ENCODE data around the gene JCAD.

DNA sequence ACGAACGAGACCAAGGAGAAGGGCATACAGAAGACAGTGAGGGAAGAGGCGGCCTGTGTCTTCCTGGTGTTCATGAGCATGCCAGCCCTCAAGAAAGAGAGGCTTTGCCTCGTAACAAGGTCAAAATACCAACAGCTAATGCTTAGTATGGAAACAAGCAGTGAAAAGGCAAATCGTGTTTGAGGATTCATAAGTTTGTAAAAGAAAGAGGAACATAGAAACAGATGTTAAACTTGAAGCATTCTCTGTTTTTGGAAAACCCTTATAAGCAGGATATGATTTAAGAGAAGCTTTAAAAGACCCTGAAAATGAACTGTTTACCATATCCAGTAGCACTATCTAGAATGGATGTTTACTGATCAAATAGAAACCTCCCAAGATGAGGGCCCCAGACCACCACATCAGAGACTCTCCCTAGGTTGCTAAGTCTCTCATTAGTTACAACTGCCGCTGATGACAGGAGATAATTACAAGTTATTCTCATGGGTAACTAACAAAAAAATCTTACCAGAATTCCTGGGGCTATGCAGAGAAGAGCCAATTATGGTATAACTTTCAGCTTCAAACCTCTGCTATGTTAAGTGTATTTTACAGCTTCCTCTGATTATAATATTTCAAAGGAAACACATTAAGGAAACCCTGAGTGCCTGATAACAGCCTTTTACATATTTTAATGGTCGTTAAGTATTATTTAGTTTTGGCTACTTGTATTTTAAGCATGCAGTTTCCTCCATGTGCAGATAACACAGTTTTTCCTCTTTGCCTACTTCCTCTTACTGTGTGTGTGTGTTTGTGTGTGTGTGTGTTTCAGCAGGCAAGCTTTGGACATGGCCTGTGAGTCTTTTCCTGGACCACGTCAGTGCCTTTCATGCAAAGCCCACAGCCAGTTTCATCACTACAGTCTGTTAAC is 17.9 kb downstream of the JCAD start:
- TF ChIP-seq, protein P1, sequence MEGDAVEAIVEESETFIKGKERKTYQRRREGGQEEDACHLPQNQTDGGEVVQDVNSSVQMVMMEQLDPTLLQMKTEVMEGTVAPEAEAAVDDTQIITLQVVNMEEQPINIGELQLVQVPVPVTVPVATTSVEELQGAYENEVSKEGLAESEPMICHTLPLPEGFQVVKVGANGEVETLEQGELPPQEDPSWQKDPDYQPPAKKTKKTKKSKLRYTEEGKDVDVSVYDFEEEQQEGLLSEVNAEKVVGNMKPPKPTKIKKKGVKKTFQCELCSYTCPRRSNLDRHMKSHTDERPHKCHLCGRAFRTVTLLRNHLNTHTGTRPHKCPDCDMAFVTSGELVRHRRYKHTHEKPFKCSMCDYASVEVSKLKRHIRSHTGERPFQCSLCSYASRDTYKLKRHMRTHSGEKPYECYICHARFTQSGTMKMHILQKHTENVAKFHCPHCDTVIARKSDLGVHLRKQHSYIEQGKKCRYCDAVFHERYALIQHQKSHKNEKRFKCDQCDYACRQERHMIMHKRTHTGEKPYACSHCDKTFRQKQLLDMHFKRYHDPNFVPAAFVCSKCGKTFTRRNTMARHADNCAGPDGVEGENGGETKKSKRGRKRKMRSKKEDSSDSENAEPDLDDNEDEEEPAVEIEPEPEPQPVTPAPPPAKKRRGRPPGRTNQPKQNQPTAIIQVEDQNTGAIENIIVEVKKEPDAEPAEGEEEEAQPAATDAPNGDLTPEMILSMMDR (IDR thresholded peaks at IDR 0.05), result no peak
- no peak for TF ChIP-seq POLR2A (IDR thresholded peaks at IDR 0.05)
